GM21367 (cell line): ENCODE measurements around the gene UQCC5.

Experiments
- ATAC-seq: cut with Tn5 transposase; IDR thresholded peaks from one replicate; pipeline ENCODE4 v1.9.1; 2021; ENCODE audit not compliant: unreplicated experiment

The UQCC5 gene

DNA sequence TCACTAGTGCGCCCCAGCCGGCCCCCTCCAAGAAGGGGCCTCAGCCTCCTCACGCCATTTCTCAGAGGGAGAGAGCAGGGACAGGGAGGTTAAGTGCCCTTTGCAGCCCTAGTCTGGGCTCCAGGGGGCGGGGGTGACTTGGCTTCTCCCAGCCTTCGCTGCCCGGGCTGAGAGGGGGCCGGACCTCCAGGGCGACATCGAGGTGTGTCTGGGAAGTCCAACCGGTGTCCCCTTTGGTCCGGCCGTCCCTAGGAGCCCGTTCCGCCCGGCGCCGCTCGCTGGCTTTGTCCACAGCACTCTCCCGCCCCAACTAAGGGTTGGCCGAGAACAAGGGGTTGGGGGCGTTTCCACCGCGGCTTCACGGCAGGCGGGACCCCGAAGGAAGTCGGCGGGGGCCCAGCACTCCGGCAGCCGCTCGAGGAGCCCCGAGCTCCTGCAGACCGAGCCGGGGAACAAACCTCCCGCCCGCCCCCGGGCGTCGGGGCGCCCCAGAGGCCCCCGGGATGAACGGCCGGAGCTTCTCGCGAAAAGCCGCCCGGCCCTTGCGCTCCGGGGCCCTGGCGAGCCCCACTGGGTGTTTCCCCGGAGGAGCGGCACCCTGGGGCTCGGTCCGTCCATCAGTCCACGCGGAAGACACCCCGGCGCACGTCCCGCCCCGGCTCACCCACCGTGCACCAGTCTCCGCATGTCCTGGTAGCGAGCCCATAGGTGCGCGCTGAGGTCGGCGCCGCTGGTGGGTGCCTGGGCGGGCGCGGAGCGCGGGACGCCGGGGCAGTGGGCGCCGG lies 3.4 kb upstream of the UQCC5 start:
- no peak for ATAC-seq

DNA sequence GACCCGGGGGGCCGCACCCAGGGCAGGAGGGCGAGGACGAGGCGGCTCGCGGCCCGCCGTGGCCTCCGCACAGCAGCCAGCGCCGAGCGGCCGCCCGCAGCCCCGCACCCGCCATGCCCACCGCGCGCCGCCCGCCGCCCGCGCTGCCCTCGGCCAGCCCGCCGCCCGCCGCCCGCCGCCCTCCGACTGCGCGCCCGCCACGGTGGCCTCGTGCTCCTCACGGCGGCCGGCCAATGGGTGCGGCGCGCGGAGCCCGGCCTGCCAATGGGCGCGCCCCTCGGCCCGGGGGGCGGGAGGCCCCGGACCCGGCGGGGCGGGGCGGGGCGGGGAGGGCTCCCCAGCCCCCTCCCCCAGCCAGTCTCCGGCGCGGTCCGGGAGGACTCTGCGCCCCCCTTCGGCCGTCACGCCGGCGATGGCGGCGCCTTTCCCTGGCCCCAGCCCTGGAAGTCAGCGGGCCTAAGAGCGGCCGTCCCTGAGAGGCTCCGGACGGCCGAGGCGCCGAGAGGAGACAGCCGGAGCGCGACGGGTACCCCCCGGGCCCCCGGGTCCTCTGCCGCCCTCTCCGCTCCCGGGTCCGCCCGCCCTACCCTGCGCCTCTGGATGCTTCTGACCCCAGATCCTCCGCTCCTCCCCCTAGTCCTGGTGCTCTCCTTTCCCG lies 2.7 kb upstream of the UQCC5 start, which contains the start of gene NT5DC2:
NT5DC2 (minus strand) TSS at position 235 of the 658 bp plus-strand sequence; CDS start at position 115, 120 bp downstream.
- ATAC-seq, result peak; percentile 25

DNA sequence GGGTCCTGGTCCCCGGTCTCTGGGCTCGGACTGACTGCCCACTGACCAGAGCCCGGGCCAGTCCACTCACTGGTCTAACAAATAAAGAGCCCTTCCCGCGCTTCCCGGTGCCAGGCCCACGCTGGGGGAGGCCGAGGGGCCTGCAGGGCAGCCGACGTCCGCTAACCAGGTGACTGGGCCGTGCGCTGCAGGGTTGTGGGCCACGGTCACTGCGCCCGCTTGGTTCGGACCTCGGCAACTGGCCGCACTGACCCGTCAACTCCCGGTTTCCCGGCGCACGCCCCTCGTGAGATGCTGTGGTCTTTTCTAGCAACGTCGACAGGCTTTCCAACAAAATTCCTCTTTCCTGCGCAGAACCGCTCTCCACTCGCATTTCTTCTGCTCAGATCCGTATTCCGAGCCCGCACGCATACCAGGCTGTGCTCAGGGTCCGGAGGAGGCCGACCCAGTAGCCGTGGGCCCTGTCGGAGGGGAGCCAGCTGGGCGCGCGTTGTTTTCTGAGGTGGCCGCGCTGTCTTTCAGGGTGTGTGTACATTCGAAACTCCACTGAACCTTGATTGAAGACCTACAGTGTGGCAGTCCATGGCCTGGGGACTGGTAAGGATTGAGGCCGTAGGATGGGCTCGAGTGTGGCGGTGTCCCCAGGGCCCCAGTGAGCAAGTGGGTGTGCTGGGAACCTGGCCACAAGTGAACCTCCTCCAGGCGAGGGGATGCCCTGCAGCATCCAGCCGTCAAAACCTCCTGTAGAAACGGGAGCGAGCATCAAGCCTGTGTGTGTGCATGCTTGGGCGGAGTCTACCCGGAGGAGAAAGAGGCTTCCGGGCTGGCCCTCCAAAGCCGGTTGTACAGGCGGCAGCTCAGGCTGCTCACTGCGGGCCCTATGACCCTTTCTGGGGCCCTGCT lies 1.9 kb upstream of the UQCC5 start:
- no peak for ATAC-seq

DNA sequence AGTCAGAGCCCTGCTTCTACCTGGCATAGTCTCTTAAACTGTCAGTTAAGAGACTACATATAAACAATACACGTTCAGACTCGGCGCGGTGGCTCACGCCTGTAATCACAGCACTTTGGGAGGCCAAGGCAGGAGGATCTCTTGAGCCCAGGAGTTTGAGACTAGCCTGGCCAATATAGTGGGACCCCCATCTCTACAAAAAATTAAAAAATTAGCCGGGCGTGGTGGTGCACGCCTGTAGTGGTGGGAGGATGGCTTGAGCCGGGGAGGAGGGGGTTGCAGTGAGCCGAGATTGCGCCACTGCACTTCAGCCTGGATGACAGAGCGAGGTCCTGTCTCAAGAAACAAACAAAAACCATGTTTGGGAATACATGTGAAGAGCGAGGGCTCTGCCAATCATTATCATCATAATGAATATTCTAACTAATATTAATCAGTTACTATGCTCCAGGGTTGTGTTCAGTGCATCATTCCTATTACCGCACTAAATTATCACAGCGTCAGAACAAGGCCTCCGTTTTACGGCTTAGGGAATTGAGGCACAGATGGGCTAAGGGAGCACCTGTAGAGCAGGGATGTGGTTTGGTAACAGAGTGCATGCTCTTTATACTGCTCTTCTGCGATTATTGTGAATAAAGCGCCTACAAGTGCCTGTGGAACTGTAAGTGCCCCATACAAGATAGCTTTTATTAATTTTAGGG lies 844 bp upstream of the UQCC5 start:
- no peak for ATAC-seq

DNA sequence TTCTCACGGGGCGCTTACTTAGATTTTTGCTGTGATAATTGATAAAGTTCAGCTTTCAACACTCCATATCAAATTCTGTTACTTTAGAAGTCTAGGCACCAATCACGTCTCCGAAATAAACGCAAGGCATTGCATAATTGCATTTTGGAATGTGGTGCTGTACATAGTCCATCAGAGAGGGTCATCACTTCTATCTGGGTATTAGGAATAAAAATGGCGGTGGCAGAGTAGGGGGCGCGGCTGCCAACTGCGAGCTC lies 365 bp upstream of the UQCC5 start:
- ATAC-seq, result no peak

DNA sequence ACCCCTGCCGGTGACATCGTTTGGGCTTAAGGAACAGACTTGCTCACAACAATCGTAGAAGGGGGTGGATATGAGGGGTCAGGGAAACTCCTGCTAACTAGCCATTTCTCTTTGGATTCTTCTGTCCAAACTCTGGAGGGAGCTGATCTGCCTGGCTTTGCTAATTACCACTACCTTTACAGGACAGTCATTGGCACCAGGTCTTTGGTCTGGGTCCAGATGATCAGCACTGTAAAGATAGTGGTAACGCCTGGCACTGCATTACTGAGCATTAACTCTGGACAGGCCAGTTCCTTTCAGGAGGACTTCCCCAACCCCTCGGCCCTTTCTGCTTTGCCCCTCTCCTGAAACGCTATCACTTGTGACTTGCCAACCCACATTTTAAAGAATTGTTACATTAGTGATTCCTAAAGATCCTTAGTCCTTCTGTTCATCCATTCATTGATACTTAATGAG lies 788 bp downstream of the UQCC5 start:
- no peak for ATAC-seq

DNA sequence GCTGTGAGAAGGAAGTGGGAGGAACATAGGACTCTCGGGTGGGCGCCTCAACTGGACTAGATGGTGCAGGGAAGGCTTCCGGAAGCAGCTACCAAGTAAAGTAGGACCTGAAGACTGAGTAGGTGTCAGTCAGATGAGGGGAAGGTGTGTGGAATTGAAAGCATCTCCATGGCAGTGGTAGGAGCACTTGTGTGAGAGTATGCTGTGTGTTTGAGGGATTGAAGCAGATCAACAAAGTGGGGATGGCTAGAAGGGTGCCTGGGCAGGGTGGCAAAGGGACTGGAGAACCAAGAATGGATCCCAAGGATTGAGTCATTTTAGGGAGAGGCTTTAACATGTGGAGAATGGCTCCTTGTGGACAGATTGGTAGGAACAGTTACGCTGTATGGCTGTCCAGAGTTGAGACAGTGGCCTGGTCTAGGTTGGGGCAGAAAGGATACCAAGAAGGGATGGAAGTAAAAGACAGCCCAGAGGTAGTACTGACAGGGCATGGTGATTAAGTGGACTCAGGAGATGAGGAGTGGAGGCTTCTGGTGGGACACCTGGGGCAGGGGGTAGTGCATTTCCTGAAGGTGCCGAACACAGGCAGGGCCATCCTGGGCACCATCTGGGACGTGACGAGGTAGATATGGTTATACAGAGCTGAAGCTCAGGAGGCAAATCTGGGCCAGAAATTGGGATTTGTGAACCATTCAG lies 1.5 kb downstream of the UQCC5 start:
- no peak for ATAC-seq

DNA sequence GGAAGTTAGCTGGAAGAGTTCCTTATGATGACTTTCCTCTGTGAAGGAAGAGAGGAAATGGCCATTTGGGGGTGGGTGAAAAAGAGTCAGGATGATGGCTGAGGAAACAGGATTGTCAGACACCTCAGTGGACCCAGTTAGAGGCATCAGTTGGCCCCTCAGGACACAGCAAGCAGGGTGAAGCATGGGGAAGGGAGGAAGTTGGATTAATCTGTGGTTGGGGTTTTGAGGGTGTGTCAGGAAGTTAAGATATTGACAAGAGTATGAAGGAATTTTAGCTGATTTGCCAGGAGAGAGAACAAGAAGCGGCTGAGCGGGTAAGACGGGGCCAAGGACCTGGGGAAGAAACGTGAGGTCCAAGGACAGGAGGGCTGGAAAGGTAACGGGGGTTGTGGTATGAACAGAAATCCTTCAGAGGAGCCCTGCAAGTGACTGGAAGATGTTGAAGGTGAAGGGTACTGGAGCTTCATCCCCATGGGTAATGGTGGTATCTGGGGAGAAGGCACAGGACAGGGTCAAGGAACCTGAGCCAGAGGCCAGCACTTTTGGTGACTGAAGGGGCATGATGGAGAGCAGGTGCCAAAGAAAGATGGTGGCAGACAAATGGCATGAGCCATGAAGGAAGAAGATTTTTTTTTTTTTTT lies 2.7 kb downstream of the UQCC5 start:
- ATAC-seq, result no peak

DNA sequence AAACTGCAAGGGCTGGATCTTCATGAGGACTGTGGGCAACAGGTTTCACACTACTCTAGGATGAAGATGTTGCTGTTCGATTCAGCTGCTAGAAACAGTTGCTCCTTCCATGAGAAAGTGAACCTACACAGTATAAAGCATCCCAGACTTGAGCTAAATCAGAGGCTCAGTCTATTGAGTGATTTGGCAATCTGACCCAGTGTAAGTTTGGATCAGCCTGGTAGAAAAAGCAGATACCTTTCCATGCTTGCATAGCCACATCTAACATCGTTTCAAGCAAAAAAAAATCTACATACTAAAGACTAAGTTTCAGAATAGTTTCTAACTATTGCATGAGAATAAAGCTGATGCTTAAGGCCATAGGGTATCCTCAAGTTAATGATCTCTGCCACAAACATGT lies 4.6 kb downstream of the UQCC5 start:
- ATAC-seq, result no peak

DNA sequence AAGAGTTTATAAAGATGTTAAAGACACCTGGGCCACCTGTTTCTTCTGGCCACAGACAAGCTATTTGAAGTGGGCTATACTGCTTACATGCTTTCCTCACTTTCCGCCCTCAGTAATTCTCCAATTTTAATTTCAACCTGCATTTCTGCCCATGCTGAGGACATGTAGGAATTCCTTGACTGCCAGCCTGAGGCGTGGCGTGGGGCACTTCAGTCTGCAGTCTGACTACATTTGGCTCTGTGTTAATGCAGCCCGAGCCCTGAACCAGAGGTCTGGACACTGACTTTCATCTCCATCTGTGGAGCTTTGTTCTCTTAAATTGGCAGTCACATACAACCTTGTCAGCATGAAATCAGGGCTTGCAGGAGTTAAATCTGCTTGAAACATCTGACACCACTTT lies 8.5 kb downstream of the UQCC5 start:
- ATAC-seq, result no peak

DNA sequence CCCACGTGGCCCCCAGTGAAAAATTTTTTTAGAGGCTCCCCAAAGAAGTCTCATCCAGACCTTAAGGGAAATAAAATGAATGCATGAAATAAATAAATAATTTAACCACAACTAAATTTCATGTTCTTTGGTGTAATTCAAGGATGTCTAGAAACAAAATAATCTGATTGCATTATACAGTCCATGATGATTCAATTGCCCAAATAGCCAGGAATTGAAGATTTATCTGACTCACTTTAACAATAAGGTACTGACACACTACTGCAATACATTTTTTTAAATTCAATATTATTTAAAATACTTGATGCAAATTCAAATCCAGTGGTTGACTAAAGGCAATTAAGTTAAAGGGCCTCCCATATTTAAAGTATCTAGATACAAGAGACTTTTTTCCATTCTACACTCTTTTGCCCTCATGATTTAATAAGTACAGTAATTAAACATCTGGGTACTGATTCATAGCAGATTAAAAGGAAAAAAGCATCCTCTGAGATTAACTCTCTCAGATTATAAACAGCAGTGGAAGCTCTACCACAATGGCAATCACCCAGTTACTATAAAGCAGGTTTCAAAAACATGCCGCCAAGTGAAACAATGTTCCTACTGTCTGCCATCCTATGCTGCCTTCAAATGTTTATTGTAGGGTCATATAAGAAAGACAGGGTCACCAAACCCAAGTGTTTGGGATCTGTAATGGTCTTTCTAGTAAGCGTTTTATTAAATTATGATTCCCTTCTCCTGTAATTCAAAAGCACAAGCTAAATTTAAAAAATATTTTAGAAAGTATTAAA lies 9.9 kb downstream of the UQCC5 start:
- no peak for ATAC-seq

DNA sequence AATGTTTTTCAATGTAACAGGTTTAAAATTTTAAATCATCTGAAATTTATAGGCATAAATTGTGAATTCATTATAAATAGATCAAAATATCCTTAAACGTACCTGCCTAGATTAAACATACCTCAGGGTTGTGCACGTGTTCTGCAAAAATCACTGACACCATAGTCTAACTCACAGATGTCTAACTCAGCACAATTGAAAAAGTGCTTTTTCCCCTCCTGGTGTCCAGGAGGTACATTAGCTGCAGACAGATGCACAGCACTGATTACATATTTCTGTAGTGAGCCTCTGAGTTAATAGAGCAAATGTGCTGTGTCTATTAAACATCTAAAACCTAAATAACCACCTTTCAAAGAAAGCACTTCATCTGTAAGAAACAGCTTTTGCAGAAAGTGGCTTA lies 10.7 kb downstream of the UQCC5 start:
- no peak for ATAC-seq

DNA sequence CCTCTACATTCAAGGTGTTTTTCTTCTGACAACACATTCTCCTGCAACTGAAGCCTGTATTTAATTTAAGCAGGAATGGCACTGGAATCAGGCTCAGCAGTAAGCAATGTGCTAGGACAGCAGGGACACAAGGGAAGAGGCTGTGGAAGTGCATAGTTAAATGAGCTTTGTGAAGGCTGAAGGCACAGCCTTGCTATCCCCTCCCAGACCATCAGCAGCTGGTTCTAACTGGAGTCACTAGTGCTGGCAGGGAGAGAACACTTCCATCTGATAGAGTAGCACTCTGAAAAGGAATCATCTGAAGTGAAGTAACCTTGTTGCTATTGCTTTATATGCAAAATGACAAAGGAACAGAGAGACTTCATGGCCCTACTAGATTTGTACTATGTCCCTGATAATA lies 14.7 kb downstream of the UQCC5 start:
- ATAC-seq, result no peak

DNA sequence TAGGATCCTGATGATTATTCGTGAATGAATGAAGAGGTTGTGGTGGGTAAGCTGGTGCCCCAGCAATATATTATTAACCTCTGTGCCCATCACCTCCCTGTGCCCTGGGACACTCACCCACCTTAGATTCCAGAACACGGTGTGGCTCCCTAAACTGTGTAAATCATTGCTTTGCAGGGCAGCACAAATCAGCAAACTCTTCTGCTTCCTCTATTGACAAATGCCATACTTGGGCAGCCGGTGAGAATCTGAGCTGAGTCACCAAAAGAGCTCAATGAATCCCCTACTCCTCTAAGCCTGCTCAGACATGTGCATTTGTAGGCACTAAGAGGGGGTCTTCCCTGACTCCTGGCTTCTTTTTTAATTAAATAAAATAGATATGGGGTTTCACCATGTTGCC lies 15.7 kb downstream of the UQCC5 start:
- ATAC-seq, result no peak

DNA sequence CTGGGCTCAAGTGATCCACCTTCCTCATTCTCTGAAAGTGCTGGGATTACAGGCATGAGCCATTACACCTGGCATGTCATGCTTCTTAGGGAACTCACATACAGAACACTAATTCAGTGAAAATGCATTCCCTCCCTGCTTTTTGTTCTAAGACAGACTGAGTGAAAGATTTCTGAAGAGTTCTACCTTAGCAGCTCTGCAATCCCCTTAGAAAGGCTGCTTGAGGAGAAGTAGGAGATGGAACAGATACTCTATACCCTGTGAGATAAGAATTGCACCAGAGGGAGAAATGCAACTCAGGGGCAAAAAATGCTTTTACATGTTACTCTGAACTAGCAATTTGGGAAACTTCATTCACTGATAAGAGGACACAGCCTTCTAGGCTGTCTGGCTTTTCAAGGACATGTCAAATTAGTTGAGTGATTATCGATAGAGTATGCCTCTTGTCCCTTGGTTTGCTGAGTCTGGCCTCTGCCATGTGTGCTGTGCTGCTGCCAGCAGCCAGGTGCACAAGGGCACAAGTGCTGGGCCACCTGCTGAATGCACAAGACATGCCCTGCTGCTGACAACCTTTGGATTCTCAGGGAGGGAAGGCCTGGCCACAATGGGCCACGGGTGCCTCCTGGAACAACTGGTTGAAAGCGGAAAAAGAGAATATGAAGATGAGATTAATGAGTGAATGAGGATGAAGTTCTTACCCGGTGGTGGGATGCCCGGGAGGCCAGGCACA lies 17.8 kb downstream of the UQCC5 start:
- no peak for ATAC-seq

DNA sequence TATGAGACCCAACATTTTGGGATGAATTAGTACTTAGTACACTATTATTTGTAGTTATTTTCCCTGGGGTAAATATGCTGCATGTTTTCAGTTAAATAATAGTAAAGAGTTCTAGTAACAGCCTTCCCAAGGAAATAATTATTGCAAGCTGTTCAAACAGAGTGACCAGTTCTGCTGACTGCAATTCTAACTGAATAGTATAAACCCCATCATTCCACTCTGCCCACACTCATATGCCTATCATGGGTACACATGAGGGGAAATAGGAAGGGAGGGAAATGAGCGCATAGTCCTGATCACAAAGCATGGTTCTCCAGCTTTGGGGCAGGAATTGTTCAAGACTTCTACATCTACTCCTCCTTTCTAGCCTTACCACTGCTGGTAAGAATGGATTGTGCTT lies 18.7 kb downstream of the UQCC5 start:
- ATAC-seq, result no peak

DNA sequence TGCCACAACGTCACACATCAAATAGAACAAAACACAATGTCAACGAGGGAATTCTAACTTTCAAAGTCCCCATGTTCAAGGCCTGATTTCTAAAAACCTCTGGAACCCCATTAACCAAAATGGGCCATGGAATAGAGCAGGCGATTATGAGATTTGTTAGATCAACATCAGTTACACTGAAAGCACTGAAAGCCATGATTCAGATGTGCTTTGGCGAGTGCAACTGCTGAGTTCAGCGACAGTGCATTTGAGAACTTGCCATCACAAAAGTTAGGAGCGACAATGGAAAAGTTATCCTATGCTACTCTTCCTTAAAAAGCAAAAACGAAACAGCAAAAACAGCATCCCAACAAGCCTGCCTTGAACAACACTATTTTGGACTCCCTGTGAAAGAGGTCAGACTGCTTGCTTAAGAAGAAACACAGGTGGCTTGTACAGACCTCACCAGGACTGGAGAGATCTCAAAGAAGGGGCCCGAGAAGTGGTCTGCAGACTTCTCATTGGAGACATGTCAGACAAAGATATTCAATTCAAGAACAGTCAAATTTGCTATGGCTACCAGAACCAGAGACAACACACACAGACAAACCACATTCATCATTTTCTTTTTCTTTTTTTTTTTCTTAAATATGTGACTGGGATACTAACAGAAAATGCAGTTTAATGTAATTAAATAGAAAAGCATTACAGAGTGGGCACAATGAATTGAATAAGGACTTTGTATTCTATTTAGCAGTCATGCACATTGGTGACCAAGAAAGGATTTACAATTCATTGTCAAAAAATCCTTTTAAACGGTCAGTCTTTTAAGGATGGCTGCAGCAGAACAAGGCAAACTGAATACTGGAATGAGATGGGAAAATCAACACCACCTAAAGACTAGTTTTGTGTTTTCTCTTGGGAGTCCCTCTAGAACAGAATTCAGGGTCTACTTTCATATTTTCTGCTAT lies 20.9 kb downstream of the UQCC5 start:
- ATAC-seq, result no peak

DNA sequence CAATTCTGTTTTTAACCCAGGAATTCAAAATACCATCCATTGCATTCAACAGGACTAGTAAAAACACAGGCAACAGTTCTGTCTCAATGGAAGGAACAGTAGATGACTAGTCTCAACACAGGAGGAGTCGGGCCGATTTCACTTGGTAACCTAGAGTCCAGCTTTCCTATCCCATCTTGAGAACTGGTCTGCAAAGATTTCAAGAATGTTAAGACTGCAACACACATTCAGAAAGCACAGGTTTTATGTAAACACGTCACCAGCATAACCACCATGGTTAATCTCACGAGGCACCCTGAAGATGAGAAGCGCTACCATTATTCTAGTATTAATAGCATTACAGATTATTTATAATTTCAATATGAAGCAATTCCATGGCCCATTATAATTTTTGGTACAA lies 22.0 kb downstream of the UQCC5 start:
- no peak for ATAC-seq
